NT2/D1 (cell line): ENCODE data around the gene UPK3A.

Source experiments
- DNase-seq: peaks from one replicate; pipeline ENCODE4 v3.0.0-alpha.2; 2011; ENCODE audit warnings: low read depth, low spot score
- H3K27me3 ChIP-seq: 2 replicates; pipeline ENCODE4 v1.6.0; 2011; ENCODE audit warnings: mild to moderate bottlenecking; ENCODE audit not compliant: insufficient read length, insufficient read depth
- H3K36me3 ChIP-seq: 2 replicates; pipeline ENCODE4 v1.6.1; 2011; ENCODE audit warnings: mild to moderate bottlenecking, low read length, mixed read lengths; ENCODE audit not compliant: insufficient read depth, insufficient read length
- H3K4me1 ChIP-seq: 2 replicates; pipeline ENCODE4 v1.5.1; 2011; ENCODE audit not compliant: insufficient read depth, insufficient read length
- H3K4me3 ChIP-seq: 2 replicates; pipeline ENCODE4 v1.5.1; 2011; ENCODE audit warnings: low read depth; ENCODE audit not compliant: insufficient read length
- H3K9ac ChIP-seq: 2 replicates; pipeline ENCODE4 v1.6.0; 2011; ENCODE audit warnings: low read depth; ENCODE audit not compliant: insufficient read length
- H3K9me3 ChIP-seq: 2 replicates; pipeline ENCODE4 v1.5.1; 2011; ENCODE audit warnings: mild to moderate bottlenecking, low read length; ENCODE audit not compliant: insufficient read depth
- SUZ12 ChIP-seq: IDR thresholded peaks from 2 replicates; pipeline ENCODE4 v1.6.1; 2011; ENCODE audit not compliant: insufficient read length, insufficient read depth; ENCODE audit errors: extremely low read depth
- YY1 ChIP-seq: IDR thresholded peaks from 2 replicates; pipeline ENCODE4 v1.6.1; 2011; ENCODE audit not compliant: insufficient read length, insufficient read depth
- ZNF274 ChIP-seq: IDR thresholded peaks from 2 replicates; pipeline ENCODE4 v1.6.1; 2011; ENCODE audit warnings: mild to moderate bottlenecking, low read depth, low read length

UPK3A gene

GRCh38 chr22:45309422-45310227 lies 24.9 kb downstream of the UPK3A start, which contains the start of gene FAM118A:
TSS of gene FAM118A (plus strand) at chr22:45309934. CDS start at chr22:45322380, 12,446 bp downstream.
- Histone ChIP-seq H3K27me3 (peaks cover 7% of the 10 kb centered on the region), H3K4me3 (peak within 1 kb of the TSS; percentile 56), H3K9ac (peak within 1 kb of the TSS; percentile 78), H3K9me3 (no peaks in the 10 kb centered on the region), H3K4me1 (peaks cover 7% of the 10 kb centered on the region), H3K36me3 (peaks cover 8% of the 10 kb centered on the region)
- DNase-seq = peak; percentile 77
- TF ChIP-seq YY1 = no peak
- no peak for TF ChIP-seq ZNF274
- no peak for TF ChIP-seq SUZ12

GRCh38 chr22:45310331-45310976 lies 25.7 kb downstream of the UPK3A start:
- Histone ChIP-seq H3K36me3 (peaks cover 8% of the 10 kb centered on the region), H3K27me3 (peaks cover 7% of the 10 kb centered on the region), H3K4me3 (peak overlapping the region; percentile 56), H3K9me3 (no peaks in the 10 kb centered on the region), H3K9ac (peak overlapping the region; percentile 78), H3K4me1 (peaks cover 7% of the 10 kb centered on the region)
- DNase-seq = no peak
- TF ChIP-seq YY1 (no peak), ZNF274 (no peak), SUZ12 (no peak)

- Histone ChIP-seq H3K9ac (peak overlapping the region; percentile 78), H3K4me1 (peaks cover 7% of the 10 kb centered on the region), H3K36me3 (peaks cover 8% of the 10 kb centered on the region), H3K9me3 (no peaks in the 10 kb centered on the region), H3K27me3 (peaks cover 7% of the 10 kb centered on the region), H3K4me3 (peak overlapping the region; percentile 56)
- no peak for DNase-seq
- TF ChIP-seq YY1 (no peak), SUZ12 (no peak), ZNF274 (no peak)
Observed at GRCh38 chr22:45310977-45311531, 26.3 kb downstream of the UPK3A start.

- H3K27me3 ChIP-seq = peaks cover 7% of the 10 kb centered on the region
- no peak overlapping the region for H3K4me3 ChIP-seq
- H3K36me3 ChIP-seq = peaks cover 8% of the 10 kb centered on the region
- H3K9me3 ChIP-seq = no peaks in the 10 kb centered on the region
- peaks cover 7% of the 10 kb centered on the region for H3K4me1 ChIP-seq
- no peak overlapping the region for H3K9ac ChIP-seq
- no peak for TF ChIP-seq YY1
- no peak for TF ChIP-seq ZNF274
- no peak for TF ChIP-seq SUZ12
- DNase-seq = no peak
Observed at GRCh38 chr22:45312415-45312814, 27.7 kb downstream of the UPK3A start.

- no peak for TF ChIP-seq SUZ12
- no peak for TF ChIP-seq YY1
- no peak for TF ChIP-seq ZNF274
- H3K27me3 ChIP-seq = peaks cover 7% of the 10 kb centered on the region
- no peak overlapping the region for H3K9ac ChIP-seq
- H3K4me1 ChIP-seq = peaks cover 7% of the 10 kb centered on the region
- DNase-seq = no peak
- no peaks in the 10 kb centered on the region for H3K9me3 ChIP-seq
- H3K36me3 ChIP-seq = peaks cover 8% of the 10 kb centered on the region
- H3K4me3 ChIP-seq = no peak overlapping the region
Observed at GRCh38 chr22:45312856-45313255, 28.1 kb downstream of the UPK3A start.

- H3K4me1 ChIP-seq = peaks cover 7% of the 10 kb centered on the region
- peaks cover 7% of the 10 kb centered on the region for H3K27me3 ChIP-seq
- H3K9me3 ChIP-seq = no peaks in the 10 kb centered on the region
- H3K4me3 ChIP-seq = no peak overlapping the region
- no peak for TF ChIP-seq ZNF274
- TF ChIP-seq SUZ12 = no peak
- TF ChIP-seq YY1 = no peak
- no peak for DNase-seq
- H3K9ac ChIP-seq = no peak overlapping the region
- peaks cover 8% of the 10 kb centered on the region for H3K36me3 ChIP-seq
Observed at GRCh38 chr22:45314054-45314721, 29.4 kb downstream of the UPK3A start.
